ENCODE measurements around the gene NLGN2. TPM values are rescaled to one million over a fixed set of nuclear protein-coding genes. Genes with fewer than 3 reads are reported as not detected.
A peak's percentile ranks its signal among the peaks of the same experiment; 100 is the strongest.

NLGN2 gene
- total and polyA plus RNA-seq, 2 of the 8 experiments (the other 6 are each of a cell fraction or from before 2014, with no cell fraction given), result 21.2 to 62.8 TPM

GRCh38 chr17:7466639-7467341, 59.1 kb downstream of the NLGN2 start:
- no peaks in the 10 kb centered on the region for H3K27me3 ChIP-seq (replicated peaks in 1 of 4; ENCODE audit: control insufficient read depth in 3 of 4, extremely low read depth in 1 of 4, insufficient read depth in 3 of 4, low read length in 3 of 4)
- H2BK120ac ChIP-seq (replicated peaks; ENCODE audit: low read depth, low read length), result no peak overlapping the region
- H4K8ac ChIP-seq (ENCODE audit: extremely low read depth, insufficient read depth, low read length), result peak overlapping the region; percentile 57; the same call in 1 of the 2 replicates
- peaks cover 0 to 1% of the 10 kb centered on the region in 2 experiments for H4K20me1 ChIP-seq (replicated peaks in 1 of 2; ENCODE audit: control insufficient read depth in 1 of 2, insufficient read depth in 2 of 2, low read length in 2 of 2)
- TF ChIP-seq MAFK (IDR thresholded peaks at IDR 0.05; ENCODE audit: low read depth, low read length), result no peak
- TF ChIP-seq YY1 (IDR thresholded peaks at IDR 0.05; ENCODE audit: low read depth, low read length), result peak; percentile 83
- no peaks in the 10 kb centered on the region for H3K23me2 ChIP-seq (ENCODE audit: low read depth, low read length)
- ChIA-PET CTCF (ENCODE audit: partially characterized antibody) (interaction anchor here (1.0 to 1.6 kb wide), 7 partner anchors 9 to 92 kb away, joined by 3 to 8 read pairs (median 3); partner anchors contain the start of gene TNFSF13), POLR2A (ENCODE audit: partially characterized antibody) (interaction anchor here (0.8 to 13.8 kb wide), 6 partner anchors 15 to 116 kb away, joined by 3 to 200 read pairs (median 4); partner anchors contain the start of genes POLR2A, SLC35G6, TMEM256 and ZBTB4)
- DNase-seq (ENCODE audit: low read depth in 1 of 2, low spot score in 2 of 2) (no peak), FAIRE-seq (no peak)
- H3K9me3 ChIP-seq (ENCODE audit: insufficient read depth in 2 of 2, low read depth in 1 of 2, low read length in 1 of 2), result no peaks in the 10 kb centered on the region
- no peak overlapping the region for H3K4me3 ChIP-seq (ENCODE audit: extremely low read depth in 1 of 4, insufficient read depth in 2 of 4, low read depth in 3 of 4, low read length in 4 of 4)
- H3K36me3 ChIP-seq (ENCODE audit: control insufficient read depth in 2 of 4, insufficient read depth in 4 of 4, low read length in 3 of 4), result peaks cover 0 to 3% (median under 1%) of the 10 kb centered on the region in 4 experiments; a peak in 3 of 8 replicates
- H3K79me2 ChIP-seq (ENCODE audit: control insufficient read depth in 1 of 2, insufficient read depth in 2 of 2, low read length in 2 of 2), result no peaks in the 10 kb centered on the region; a peak in 1 of 4 replicates
- H2BK15ac ChIP-seq (ENCODE audit: low read length), result no peak overlapping the region
- no peak overlapping the region for H3K9ac ChIP-seq (replicated peaks in 1 of 4; ENCODE audit: extremely low read depth in 1 of 4, low read depth in 3 of 4, low read length in 3 of 4)
- H4K5ac ChIP-seq (ENCODE audit: insufficient read length, low read depth, low read length), result no peak overlapping the region
- H3K56ac ChIP-seq (replicated peaks; ENCODE audit: insufficient read length, low read depth, low read length), result no peak overlapping the region
- no peak overlapping the region for H4K91ac ChIP-seq (replicated peaks; ENCODE audit: insufficient read length, low read length)
- WGBS, 2 experiments (ENCODE audit: extremely low coverage in 1 of 2, insufficient coverage in 1 of 2, insufficient read length in 1 of 2, insufficient replicate concordance in 2 of 2, low coverage in 1 of 2, low lambda C conversion rate in 2 of 2, missing lambda C conversion rate in 1 of 2), result 91% methylated on average over 16 of the region's 16 CpGs; no CpG with 5 or more reads in 1 of the 2 experiments
- no peak overlapping the region for H2BK20ac ChIP-seq (ENCODE audit: low read length)
- H2AFZ ChIP-seq (ENCODE audit: low read length), result no peak overlapping the region
- peaks cover 2% of the 10 kb centered on the region for H3K79me1 ChIP-seq (ENCODE audit: low read depth, low read length)
- no peak overlapping the region for H3K14ac ChIP-seq (ENCODE audit: insufficient read length)
- no peak overlapping the region for H2AK5ac ChIP-seq (ENCODE audit: low read depth, low read length)
- no peak overlapping the region for H3K4me2 ChIP-seq (ENCODE audit: insufficient read depth in 1 of 2, low read depth in 2 of 2, low read length in 2 of 2)
- H3K27ac ChIP-seq (ENCODE audit: low read depth, low read length), result no peak overlapping the region
- no peak overlapping the region; the same call in 1 of the 2 replicates for H2BK5ac ChIP-seq (ENCODE audit: low read depth, low read length)
- no peak overlapping the region for H3K18ac ChIP-seq (ENCODE audit: extremely low read depth, low read length)
- no peak overlapping the region for H3K4ac ChIP-seq (replicated peaks; ENCODE audit: insufficient read length, low read depth, low read length)
- H3K23ac ChIP-seq (ENCODE audit: insufficient read length), result no peak overlapping the region
- peaks cover 0 to 1% (median under 1%) of the 10 kb centered on the region in 4 experiments; a peak in 3 of 7 replicates for H3K4me1 ChIP-seq (replicated peaks in 1 of 4; ENCODE audit: control insufficient read depth in 3 of 4, insufficient read depth in 4 of 4, low read length in 3 of 4)
- no peak overlapping the region for H2BK12ac ChIP-seq (ENCODE audit: low read depth, low read length)
